Right lobe of liver (tissue), 6 donors: ENCODE data around the gene GLP1R. TPM values are rescaled to one million over a fixed set of nuclear protein-coding genes. Genes with fewer than 3 reads are reported as not detected.

Experiments
- ATAC-seq, 4 donors: fragments of 200-7000 bp; cut with Tn5 transposase; one replicate each; pipeline ENCODE4 v1.9.1; 2020; ENCODE audit warnings: mild to moderate bottlenecking in 4 of 4, moderate library complexity in 4 of 4
- DNase-seq, 3 donors: peaks; one replicate each; pipeline ENCODE4 v3.0.0-alpha.2; 2020
- H3K27ac ChIP-seq, 3 donors: fragments of 200-600 bp; one replicate each; pipeline ENCODE4 v1.8.0; 2022
- H3K27me3 ChIP-seq, 2 donors: fragments of 200-600 bp; one replicate each; pipeline ENCODE4 v1.8.0; 2022
- H3K36me3 ChIP-seq, 4 donors: fragments of 200-600 bp; sonication (generic) in 1 of 4; one replicate each; pipeline versions ENCODE4 v1.5.1 to v1.8.0; 2017 to 2022; ENCODE audit warnings: control low read depth in 1 of 4
- H3K4me1 ChIP-seq, 4 donors: fragments of 200-600 bp; sonication (generic) in 1 of 4; one replicate each; pipeline versions ENCODE4 v1.5.1 to v1.8.0; 2017 to 2022; ENCODE audit warnings: control low read depth in 1 of 4
- H3K4me3 ChIP-seq, 3 donors: fragments of 200-600 bp; one replicate each; pipeline ENCODE4 v1.8.0; 2022
- H3K9me3 ChIP-seq, 4 donors: fragments of 200-600 bp; sonication (generic) in 1 of 4; one replicate each; pipeline versions ENCODE4 v1.5.1 to v1.8.0; 2017 to 2022; ENCODE audit warnings: control low read depth in 1 of 4
- POLR2A ChIP-seq: fragments of 450-650 bp; IDR thresholded peaks from one replicate; pipeline ENCODE4 v1.6.1; 2017; ENCODE audit warnings: antibody characterized with exemption, mild to moderate bottlenecking
- WGBS: methylation state at CpG from one replicate; pipeline ENCODE4 v1.1.6; 2018; ENCODE audit warnings: low coverage, low lambda C conversion rate; ENCODE audit not compliant: insufficient coverage; ENCODE audit errors: missing lambda C conversion rate; 5-methylcytosine and 5-hydroxymethylcytosine counted together
- intact Hi-C, 2 donors: fragments of 100-400 bp; cut with DNase I; formaldehyde crosslinking; loops; one replicate each; pipeline versions ENCODE4 v1.11.2 to v1.14.1; 2022
- long read RNA-seq: library from polyadenylated mRNA; unstranded; transcript quantifications from one replicate; pipeline ENCODE4 v2.0.0, GENCODE V29; 2019
- total RNA-seq, 6 experiments: library from RNA; depleted of rRNA in 2 of 6; stranded (reverse); fragments of >200 nt in 2 of 6; fragmentation: NEBNext Ultra II Directional in 3 of 6; extraction: Animal tissue kit (Norgen Biotek cat#: 25700) in 3 of 6; gene quantifications; one replicate each; pipeline versions ENCODE4 v1.1.0 to v1.2.4, GENCODE V29; 2016 to 2023
- TF ChIP-seq, protein P1 (sequence below), 4 donors: fragments of 200-600 bp in 3 of 4; fragments of 450-650 bp in 1 of 4; IDR thresholded peaks; one replicate each; pipeline versions ENCODE4 v1.5.1 to v1.8.0; 2016 to 2022; ENCODE audit warnings: antibody characterized with exemption in 4 of 4, mild to moderate bottlenecking in 2 of 4
- donor health status: DM: no; HTN: yes; CAD: no.
- donor health status: DM: no; HTN: no; CAD: no.
- donor health status: DM: no; HTN: no; CAD: no.
- donor health status: DM: no; HTN: yes; CAD: no.
- donor health status: DM: no; HTN: yes; CAD: no.

GLP1R gene
- total RNA-seq = not detected
- long read RNA-seq = 0 reads

DNA sequence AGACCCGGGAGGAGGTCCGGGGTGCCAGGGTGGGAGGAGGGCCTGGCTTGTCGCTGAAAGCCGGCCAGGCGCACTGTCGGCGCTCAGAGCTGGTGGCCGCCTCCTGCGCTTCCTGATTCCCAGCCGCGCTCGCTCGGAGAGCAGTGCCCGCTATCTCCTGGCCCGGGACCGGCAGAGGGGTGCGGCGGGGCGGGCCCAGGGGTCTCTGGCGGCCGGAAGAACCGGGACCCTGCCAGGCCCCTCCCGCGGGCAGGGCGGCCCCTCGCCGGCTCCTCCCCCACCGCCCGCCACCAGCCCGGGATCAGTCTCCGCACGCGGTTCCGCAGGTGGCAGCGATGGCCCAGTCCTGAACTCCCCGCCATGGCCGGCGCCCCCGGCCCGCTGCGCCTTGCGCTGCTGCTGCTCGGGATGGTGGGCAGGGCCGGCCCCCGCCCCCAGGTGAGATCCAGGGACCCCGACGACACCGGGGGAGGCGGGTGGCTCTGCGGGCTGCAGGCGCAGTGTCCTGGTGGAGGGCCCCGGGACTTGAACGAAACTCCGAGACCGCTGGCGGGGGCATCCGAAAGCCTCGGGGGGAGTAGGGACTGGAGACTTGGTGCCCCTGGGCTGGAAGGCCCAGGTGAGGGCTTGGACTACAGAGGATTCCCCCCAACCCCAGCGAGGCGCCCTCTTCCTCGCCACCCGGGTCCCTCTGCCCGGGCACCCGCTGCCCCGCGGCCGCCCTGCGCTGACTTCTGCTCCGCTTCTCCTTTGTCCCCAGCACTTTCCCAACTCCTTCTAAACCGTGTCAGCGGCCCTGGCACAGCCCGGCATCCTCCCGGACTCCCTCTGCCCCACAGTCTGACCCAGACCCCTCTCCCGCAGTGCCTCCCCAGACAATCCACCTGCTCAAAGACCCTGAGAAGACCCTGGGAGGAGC, at the start of gene GLP1R:
TSS of gene GLP1R (plus strand) at position 301 of the 919 bp plus-strand sequence. CDS start at position 361, 60 bp downstream.
- TF ChIP-seq, protein P1, sequence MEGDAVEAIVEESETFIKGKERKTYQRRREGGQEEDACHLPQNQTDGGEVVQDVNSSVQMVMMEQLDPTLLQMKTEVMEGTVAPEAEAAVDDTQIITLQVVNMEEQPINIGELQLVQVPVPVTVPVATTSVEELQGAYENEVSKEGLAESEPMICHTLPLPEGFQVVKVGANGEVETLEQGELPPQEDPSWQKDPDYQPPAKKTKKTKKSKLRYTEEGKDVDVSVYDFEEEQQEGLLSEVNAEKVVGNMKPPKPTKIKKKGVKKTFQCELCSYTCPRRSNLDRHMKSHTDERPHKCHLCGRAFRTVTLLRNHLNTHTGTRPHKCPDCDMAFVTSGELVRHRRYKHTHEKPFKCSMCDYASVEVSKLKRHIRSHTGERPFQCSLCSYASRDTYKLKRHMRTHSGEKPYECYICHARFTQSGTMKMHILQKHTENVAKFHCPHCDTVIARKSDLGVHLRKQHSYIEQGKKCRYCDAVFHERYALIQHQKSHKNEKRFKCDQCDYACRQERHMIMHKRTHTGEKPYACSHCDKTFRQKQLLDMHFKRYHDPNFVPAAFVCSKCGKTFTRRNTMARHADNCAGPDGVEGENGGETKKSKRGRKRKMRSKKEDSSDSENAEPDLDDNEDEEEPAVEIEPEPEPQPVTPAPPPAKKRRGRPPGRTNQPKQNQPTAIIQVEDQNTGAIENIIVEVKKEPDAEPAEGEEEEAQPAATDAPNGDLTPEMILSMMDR (IDR thresholded peaks at IDR 0.05) = no peak
- no peak for TF ChIP-seq POLR2A
- Histone ChIP-seq H3K36me3 (no peaks in the 10 kb centered on the region), H3K9me3 (no peaks in the 10 kb centered on the region), H3K27me3 (no peaks in the 10 kb centered on the region), H3K27ac (no peak within 1 kb of the TSS), H3K4me1 (peaks cover 0 to 7% (median 0%) of the 10 kb centered on the region in 4 donors), H3K4me3 (peak within 1 kb of the TSS in 1 of 3 donors; percentile 35)
- WGBS = 7% methylated on average over 5 of the region's 74 CpGs
- DNase-seq (no peak), ATAC-seq (peak in 3 of 4 donors; percentile 15 to 55 (median 49))
- intact Hi-C loops = no loop called here

DNA sequence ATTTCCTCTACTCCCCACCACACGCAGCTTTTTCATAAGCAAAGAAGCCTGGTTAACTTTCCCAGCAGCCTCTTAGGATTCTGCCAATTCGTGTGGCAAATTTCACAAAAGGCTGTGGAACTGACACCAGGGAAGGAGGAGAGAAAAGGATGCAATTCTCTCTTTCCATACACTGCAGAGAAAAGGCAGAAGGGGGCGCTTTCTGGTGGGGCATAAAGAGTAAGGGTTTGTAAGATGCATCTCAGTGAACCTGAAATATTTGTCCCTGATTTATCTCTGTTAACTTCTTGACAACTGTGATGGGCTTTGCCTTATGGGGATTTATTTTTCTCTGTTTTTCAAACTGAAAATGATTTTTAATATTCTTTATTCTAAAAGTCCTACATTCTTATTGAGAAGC, 45.5 kb upstream of the GLP1R start:
- WGBS = 7% methylated on average over 3 of the region's 3 CpGs
- DNase-seq = no peak
- no peak for ATAC-seq
- Histone ChIP-seq H3K27ac (no peak overlapping the region), H3K9me3 (no peaks in the 10 kb centered on the region), H3K4me1 (no peaks in the 10 kb centered on the region), H3K4me3 (no peak overlapping the region), H3K27me3 (peaks cover 7% of the 10 kb centered on the region in 2 donors), H3K36me3 (no peaks in the 10 kb centered on the region)
- intact Hi-C loops = no loop called here
- TF ChIP-seq, protein P1 (IDR thresholded peaks at IDR 0.05) = no peak
- no peak for TF ChIP-seq POLR2A

DNA sequence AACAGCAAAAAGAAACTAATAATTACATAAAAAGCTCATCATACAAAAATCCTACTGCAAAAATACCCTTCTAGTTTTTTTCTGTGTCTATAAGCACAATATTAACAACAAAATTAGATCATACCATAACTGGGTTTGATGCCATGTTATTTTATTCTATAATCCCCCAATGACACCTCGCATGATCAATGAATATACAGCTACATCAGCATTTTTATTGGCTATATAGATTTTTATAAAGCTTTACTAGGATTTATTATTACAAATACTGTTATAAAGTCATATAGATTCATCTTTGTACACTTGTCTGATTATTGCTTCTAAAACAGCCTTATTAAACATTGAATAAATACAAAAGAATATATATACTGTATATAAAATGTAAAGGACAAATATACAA, 45.1 kb upstream of the GLP1R start:
- no peaks in the 10 kb centered on the region for H3K9me3 ChIP-seq
- 60% methylated on average over 1 of the region's 1 CpG for WGBS
- intact Hi-C loops = no loop called here
- H3K36me3 ChIP-seq = no peaks in the 10 kb centered on the region
- ATAC-seq = no peak
- TF ChIP-seq, protein P1 (IDR thresholded peaks at IDR 0.05) = no peak
- no peak for TF ChIP-seq POLR2A
- no peak overlapping the region for H3K4me3 ChIP-seq
- DNase-seq = no peak
- no peaks in the 10 kb centered on the region for H3K4me1 ChIP-seq
- peaks cover 7% of the 10 kb centered on the region in 2 donors for H3K27me3 ChIP-seq
- H3K27ac ChIP-seq = no peak overlapping the region

DNA sequence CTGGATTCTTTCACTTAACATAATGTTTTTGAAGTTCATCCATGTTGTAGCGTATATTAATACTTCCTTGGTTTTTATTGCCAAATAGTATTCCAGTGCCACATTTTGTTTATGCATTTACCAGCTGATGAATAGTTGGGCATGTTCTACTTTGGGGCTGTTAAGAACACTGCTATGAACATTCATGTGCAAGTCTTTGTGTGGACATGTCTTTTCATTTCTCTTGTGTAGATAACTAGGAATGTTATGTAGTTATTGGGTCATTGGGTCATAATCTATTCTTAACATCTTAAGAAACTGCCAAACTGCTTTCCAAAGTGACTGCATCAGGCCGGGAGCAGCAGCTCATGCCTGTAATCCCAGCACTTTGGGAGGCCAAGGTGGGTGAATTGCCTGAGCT, 43.8 kb upstream of the GLP1R start:
- Histone ChIP-seq H3K4me3 (no peak overlapping the region), H3K36me3 (no peaks in the 10 kb centered on the region), H3K27ac (no peak overlapping the region), H3K9me3 (no peaks in the 10 kb centered on the region), H3K4me1 (no peaks in the 10 kb centered on the region), H3K27me3 (peaks cover 7% of the 10 kb centered on the region in 2 donors)
- intact Hi-C loops = no loop called here
- TF ChIP-seq POLR2A = no peak
- TF ChIP-seq, protein P1 (IDR thresholded peaks at IDR 0.05) = no peak
- ATAC-seq (no peak), DNase-seq (no peak)
- WGBS = 58% methylated on average over 2 of the region's 2 CpGs
